Lung (tissue), 12 donors: ENCODE data around the gene ANGEL1. TPM values are rescaled to one million over a fixed set of nuclear protein-coding genes. Genes with fewer than 3 reads are reported as not detected.
A peak's percentile ranks its signal among the peaks of the same experiment; 100 is the strongest.

ENCODE experiments used
- ATAC-seq: fragments of 200-7000 bp; cut with Tn5 transposase; one replicate; pipeline ENCODE4 v1.9.1; 2020; ENCODE audit warnings: moderate number of reproducible peaks; ENCODE audit not compliant: insufficient read depth, low FRiP score
- DNase-seq, 3 donors: peaks; one replicate each; pipeline ENCODE4 v3.0.0-alpha.2; 2013 to 2017
- H3K27ac ChIP-seq, 2 donors: one replicate each; pipeline ENCODE4 v1.5.1; 2013; ENCODE audit warnings: mild to moderate bottlenecking in 2 of 2, moderate library complexity in 2 of 2, control low read depth in 1 of 2, inconsistent platforms in 1 of 2, low read depth in 1 of 2, low read length in 1 of 2
- H3K27me3 ChIP-seq, 3 donors: one replicate each; pipeline ENCODE4 v1.5.1; 2013; ENCODE audit warnings: low read length in 2 of 3; ENCODE audit not compliant: control insufficient read depth in 3 of 3, insufficient read depth in 3 of 3
- H3K36me3 ChIP-seq, 4 donors: one replicate each; pipeline ENCODE4 v1.5.1; 2013; ENCODE audit warnings: low read length in 4 of 4, mild to moderate bottlenecking in 1 of 4, moderate library complexity in 1 of 4; ENCODE audit not compliant: control insufficient read depth in 4 of 4, insufficient read depth in 4 of 4
- H3K4me1 ChIP-seq, 5 donors: one replicate each; pipeline ENCODE4 v1.5.1; 2013; ENCODE audit warnings: low read length in 5 of 5, mild to moderate bottlenecking in 2 of 5, moderate library complexity in 1 of 5; ENCODE audit not compliant: control insufficient read depth in 5 of 5, insufficient read depth in 5 of 5
- H3K4me3 ChIP-seq: one replicate; pipeline ENCODE4 v1.5.1; 2013; ENCODE audit warnings: mild to moderate bottlenecking, control low read depth, moderate library complexity
- H3K9ac ChIP-seq, 2 donors: one replicate each; pipeline ENCODE4 v1.5.1; 2013; ENCODE audit warnings: low read length in 2 of 2, control low read depth in 1 of 2; ENCODE audit not compliant: insufficient read depth in 1 of 2
- H3K9me3 ChIP-seq, 4 donors: one replicate each; pipeline ENCODE4 v1.5.1; 2013; ENCODE audit warnings: low read length in 3 of 4, mild to moderate bottlenecking in 1 of 4, moderate library complexity in 1 of 4; ENCODE audit not compliant: control insufficient read depth in 4 of 4, insufficient read depth in 3 of 4
- CTCF ChIP-seq: IDR thresholded peaks from 2 replicates; pipeline ENCODE4 v1.5.1; 2012; ENCODE audit warnings: mild to moderate bottlenecking; ENCODE audit errors: control extremely low read depth, extremely low read depth
- WGBS, 2 donors: extraction: QIAGEN DNeasy Blood & Tissue Kit; methylation state at CpG; one replicate each; pipeline ENCODE4 v1.1.7; 2013; 5-methylcytosine and 5-hydroxymethylcytosine counted together
- polyA plus RNA-seq, 2 donors: library from polyadenylated mRNA; stranded (reverse); fragments of 200-250 nt; gene quantifications; one replicate each; pipeline ENCODE4 v1.2.1, GENCODE V29; 2013
- total RNA-seq, 2 donors: library from RNA; depleted of rRNA in 1 of 2; stranded (reverse); fragments of >200 nt in 1 of 2; gene quantifications; one replicate each; pipeline ENCODE4 v1.2.1, GENCODE V29; 2014 to 2021
- donor health status: control.
- donor health status: control.
- donor health status: Bipolar disorder and iron deficiency.
- donor health status: healthy.
- donor health status: DM: yes; HTN: yes; CAD: no.

The ANGEL1 gene
- total and polyA plus RNA-seq, 4 donors = 10.4 to 20.4 (median 15.0) TPM

- TF ChIP-seq CTCF = no peak
- Histone ChIP-seq H3K4me3 (no peak overlapping the region), H3K4me1 (peaks cover 0 to 18% (median 4%) of the 10 kb centered on the region in 5 donors), H3K27me3 (peaks cover 0 to 5% (median 0%) of the 10 kb centered on the region in 3 donors), H3K36me3 (no peaks in the 10 kb centered on the region), H3K9ac (no peak overlapping the region), H3K9me3 (no peaks in the 10 kb centered on the region), H3K27ac (no peak overlapping the region)
- DNase-seq (no peak), ATAC-seq (no peak)
- 65 to 86% methylated on average over 7 of the region's 7 CpGs for WGBS, 2 donors
These were observed 2.3 kb upstream of the ANGEL1 start for GRCh38 chr14:76814726-76815645.

- Histone ChIP-seq H3K9ac (peak overlapping the region; percentile 14 to 83), H3K4me1 (peaks cover 0 to 18% (median 4%) of the 10 kb centered on the region in 5 donors), H3K27me3 (no peaks in the 10 kb centered on the region), H3K27ac (peak overlapping the region; percentile 89 to 92), H3K9me3 (no peaks in the 10 kb centered on the region), H3K36me3 (peaks cover 3 to 15% (median 9%) of the 10 kb centered on the region in 4 donors), H3K4me3 (peak overlapping the region; percentile 84)
- no peak for TF ChIP-seq CTCF
- peak; percentile 16 to 37 (median 26) for DNase-seq
- peak; percentile 21 for ATAC-seq
- whole genome bisulfite sequencing, 2 donors = 0% methylated on average over 20 of the region's 20 CpGs
These were observed 625 bp downstream of the ANGEL1 start for GRCh38 chr14:76812093-76812421.

- no peak for TF ChIP-seq CTCF
- Histone ChIP-seq H3K27me3 (no peaks in the 10 kb centered on the region), H3K4me3 (no peak overlapping the region), H3K9me3 (no peaks in the 10 kb centered on the region), H3K9ac (peak overlapping the region in 1 of 2 donors; percentile 83), H3K27ac (peak overlapping the region in 1 of 2 donors; percentile 92), H3K4me1 (peaks cover 0 to 18% (median 4%) of the 10 kb centered on the region in 5 donors), H3K36me3 (peaks cover 7 to 16% (median 11%) of the 10 kb centered on the region in 4 donors)
- WGBS, 2 donors = 42 to 43% methylated on average over 4 of the region's 4 CpGs
- peak in 1 of 3 donors; percentile 17 for DNase-seq
- no peak for ATAC-seq
These were observed 1.1 kb downstream of the ANGEL1 start for GRCh38 chr14:76811561-76811960.
